OCI-LY3 (cell line): ENCODE data around the gene PLCL1.
"Not testable (repeated sequence)": the region's sequence is repeated elsewhere in the genome, so short reads cannot be mapped to it uniquely, and the experiment has no call there.

Source experiments
- EZH2phosphoT487 ChIP-seq: fragments of 200-600 bp; shearing (Covaris generic); IDR thresholded peaks from 2 replicates; pipeline ENCODE4 v1.6.1; 2018; ENCODE audit warnings: antibody characterized with exemption, mixed run types, low read depth
- TF ChIP-seq, protein P1 (sequence below): fragments of 200-600, 300-600 bp; sonication (generic); IDR thresholded peaks from 2 replicates; pipeline ENCODE4 v1.5.1; 2014; ENCODE audit warnings: antibody characterized with exemption, low read length, low read depth

DNA sequence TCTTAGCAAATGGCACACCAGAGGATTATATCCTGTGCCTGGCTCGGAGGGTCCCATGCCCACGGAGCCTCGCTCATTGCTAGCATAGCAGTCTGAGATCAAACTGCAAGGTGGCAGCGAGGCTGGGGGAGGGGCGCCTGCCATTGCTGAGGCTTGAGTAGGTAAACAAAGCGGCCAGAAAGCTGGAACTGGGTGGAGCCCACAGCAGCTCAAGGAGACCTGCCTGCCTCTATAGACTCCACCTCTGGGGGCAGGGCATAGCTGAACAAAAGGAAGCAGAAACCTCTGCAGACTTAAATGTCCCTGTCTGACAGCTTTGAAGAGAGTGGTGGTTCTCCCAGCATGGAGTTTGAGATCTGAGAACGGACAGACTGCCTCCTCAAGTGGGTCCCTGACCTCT, 392.2 kb downstream of the PLCL1 start:
- TF ChIP-seq, protein P1, sequence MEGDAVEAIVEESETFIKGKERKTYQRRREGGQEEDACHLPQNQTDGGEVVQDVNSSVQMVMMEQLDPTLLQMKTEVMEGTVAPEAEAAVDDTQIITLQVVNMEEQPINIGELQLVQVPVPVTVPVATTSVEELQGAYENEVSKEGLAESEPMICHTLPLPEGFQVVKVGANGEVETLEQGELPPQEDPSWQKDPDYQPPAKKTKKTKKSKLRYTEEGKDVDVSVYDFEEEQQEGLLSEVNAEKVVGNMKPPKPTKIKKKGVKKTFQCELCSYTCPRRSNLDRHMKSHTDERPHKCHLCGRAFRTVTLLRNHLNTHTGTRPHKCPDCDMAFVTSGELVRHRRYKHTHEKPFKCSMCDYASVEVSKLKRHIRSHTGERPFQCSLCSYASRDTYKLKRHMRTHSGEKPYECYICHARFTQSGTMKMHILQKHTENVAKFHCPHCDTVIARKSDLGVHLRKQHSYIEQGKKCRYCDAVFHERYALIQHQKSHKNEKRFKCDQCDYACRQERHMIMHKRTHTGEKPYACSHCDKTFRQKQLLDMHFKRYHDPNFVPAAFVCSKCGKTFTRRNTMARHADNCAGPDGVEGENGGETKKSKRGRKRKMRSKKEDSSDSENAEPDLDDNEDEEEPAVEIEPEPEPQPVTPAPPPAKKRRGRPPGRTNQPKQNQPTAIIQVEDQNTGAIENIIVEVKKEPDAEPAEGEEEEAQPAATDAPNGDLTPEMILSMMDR = not testable (repeated sequence)
- not testable (repeated sequence) for TF ChIP-seq EZH2phosphoT487
